Peyer's patch (tissue), 4 donors: ENCODE data around the gene NQO2. TPM values are rescaled to one million over a fixed set of nuclear protein-coding genes. Genes with fewer than 3 reads are reported as not detected.

ENCODE experiments used
- DNase-seq, 3 donors: peaks; one replicate each; pipeline ENCODE4 v3.0.0-alpha.2; 2017 to 2019
- H3K27ac ChIP-seq, 4 donors: fragments of 200-600 bp; sonication (generic); one replicate each; pipeline ENCODE4 v1.5.1; 2016 to 2019
- H3K27me3 ChIP-seq, 2 donors: fragments of 200-600 bp; sonication (generic); one replicate each; pipeline ENCODE4 v1.5.1; 2019
- H3K36me3 ChIP-seq, 3 donors: fragments of 200-600 bp; sonication (generic); one replicate each; pipeline ENCODE4 v1.5.1; 2016 to 2019
- H3K4me1 ChIP-seq, 4 donors: fragments of 200-600 bp; sonication (generic); one replicate each; pipeline ENCODE4 v1.5.1; 2016 to 2019
- H3K4me3 ChIP-seq, 4 donors: fragments of 200-600 bp; sonication (generic); 1 replicate in 3 of 4; 2 replicates in 1 of 4; pipeline ENCODE4 v1.5.1; 2016 to 2019; ENCODE audit warnings: mild to moderate bottlenecking in 1 of 4
- H3K9me3 ChIP-seq, 4 donors: fragments of 200-600 bp; sonication (generic); one replicate each; pipeline ENCODE4 v1.5.1; 2016 to 2019; ENCODE audit warnings: mild to moderate bottlenecking in 1 of 4
- POLR2A ChIP-seq, 2 donors: fragments of 450-650 bp; IDR thresholded peaks; one replicate each; pipeline ENCODE4 v1.5.1; 2017; ENCODE audit warnings: antibody characterized with exemption in 2 of 2, mild to moderate bottlenecking in 2 of 2, moderate library complexity in 2 of 2
- total RNA-seq, 4 donors: library from RNA; depleted of rRNA; stranded (reverse); fragments of >200 nt; gene quantifications; one replicate each; pipeline ENCODE4 v1.1.0, GENCODE V29; 2016
- TF ChIP-seq, protein P1 (sequence below), 6 experiments: fragments of 450-650 bp in 4 of 6; fragments of 200-600 bp in 2 of 6; sonication (generic) in 1 of 6; IDR thresholded peaks; one replicate each; pipeline ENCODE4 v1.5.1; 2017 to 2019; ENCODE audit warnings: antibody characterized with exemption in 6 of 6, mild to moderate bottlenecking in 3 of 6, moderate library complexity in 1 of 6

The NQO2 gene
- total RNA-seq, 4 donors from 2014 or later: 22.1 to 60.8 (median 29.3) TPM

DNA sequence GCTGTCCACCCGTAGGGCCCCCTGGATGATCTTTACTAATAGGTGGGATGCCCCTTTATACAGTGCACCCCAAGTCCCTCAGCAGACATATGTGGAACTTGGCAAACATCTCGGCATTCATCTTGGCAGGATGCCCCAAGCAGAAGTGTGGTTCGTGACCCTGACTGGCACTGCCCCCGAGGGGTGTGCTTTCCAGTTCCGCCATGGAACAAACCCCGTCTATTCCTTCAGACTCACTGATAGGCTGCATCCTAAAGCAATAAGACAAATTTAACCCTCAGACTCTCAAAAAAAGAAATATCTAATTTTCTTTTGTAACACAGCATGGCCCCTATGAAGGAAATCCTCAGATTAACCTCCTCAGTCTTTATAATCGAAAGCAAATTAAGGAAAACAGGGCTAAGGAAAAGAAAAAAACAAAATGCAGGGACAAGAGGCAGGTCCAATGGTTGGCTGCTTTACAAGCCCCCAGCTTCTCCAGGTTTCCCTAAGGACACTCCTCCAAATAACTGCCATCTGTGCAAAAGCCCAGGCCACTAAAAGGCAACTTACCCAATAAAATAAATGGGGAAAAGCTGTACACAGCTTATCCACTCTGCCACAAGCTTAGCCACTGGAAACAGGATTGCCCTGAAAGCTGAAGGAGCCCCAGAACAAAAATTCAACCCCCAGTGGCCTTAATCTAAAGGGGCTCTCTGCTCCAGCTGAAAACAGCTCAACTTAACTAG, 38.1 kb downstream of the NQO2 start:
- H3K4me3 ChIP-seq: no peak overlapping the region
- TF ChIP-seq, protein P1, sequence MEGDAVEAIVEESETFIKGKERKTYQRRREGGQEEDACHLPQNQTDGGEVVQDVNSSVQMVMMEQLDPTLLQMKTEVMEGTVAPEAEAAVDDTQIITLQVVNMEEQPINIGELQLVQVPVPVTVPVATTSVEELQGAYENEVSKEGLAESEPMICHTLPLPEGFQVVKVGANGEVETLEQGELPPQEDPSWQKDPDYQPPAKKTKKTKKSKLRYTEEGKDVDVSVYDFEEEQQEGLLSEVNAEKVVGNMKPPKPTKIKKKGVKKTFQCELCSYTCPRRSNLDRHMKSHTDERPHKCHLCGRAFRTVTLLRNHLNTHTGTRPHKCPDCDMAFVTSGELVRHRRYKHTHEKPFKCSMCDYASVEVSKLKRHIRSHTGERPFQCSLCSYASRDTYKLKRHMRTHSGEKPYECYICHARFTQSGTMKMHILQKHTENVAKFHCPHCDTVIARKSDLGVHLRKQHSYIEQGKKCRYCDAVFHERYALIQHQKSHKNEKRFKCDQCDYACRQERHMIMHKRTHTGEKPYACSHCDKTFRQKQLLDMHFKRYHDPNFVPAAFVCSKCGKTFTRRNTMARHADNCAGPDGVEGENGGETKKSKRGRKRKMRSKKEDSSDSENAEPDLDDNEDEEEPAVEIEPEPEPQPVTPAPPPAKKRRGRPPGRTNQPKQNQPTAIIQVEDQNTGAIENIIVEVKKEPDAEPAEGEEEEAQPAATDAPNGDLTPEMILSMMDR (IDR thresholded peaks at IDR 0.05): no peak
- TF ChIP-seq POLR2A (IDR thresholded peaks at IDR 0.05): no peak
- H3K27me3 ChIP-seq: no peaks in the 10 kb centered on the region
- no peaks in the 10 kb centered on the region for H3K9me3 ChIP-seq
- DNase-seq: no peak
- no peaks in the 10 kb centered on the region for H3K36me3 ChIP-seq
- H3K27ac ChIP-seq: no peak overlapping the region
- no peaks in the 10 kb centered on the region for H3K4me1 ChIP-seq

GRCh38 chr6:3039384-3039783, 39.7 kb downstream of the NQO2 start:
- Histone ChIP-seq H3K27ac (no peak overlapping the region), H3K27me3 (no peaks in the 10 kb centered on the region), H3K36me3 (no peaks in the 10 kb centered on the region), H3K4me1 (no peaks in the 10 kb centered on the region), H3K9me3 (no peaks in the 10 kb centered on the region), H3K4me3 (no peak overlapping the region)
- DNase-seq: no peak
- no peak for TF ChIP-seq POLR2A (IDR thresholded peaks at IDR 0.05)
- TF ChIP-seq, protein P1 (IDR thresholded peaks at IDR 0.05): no peak

DNA sequence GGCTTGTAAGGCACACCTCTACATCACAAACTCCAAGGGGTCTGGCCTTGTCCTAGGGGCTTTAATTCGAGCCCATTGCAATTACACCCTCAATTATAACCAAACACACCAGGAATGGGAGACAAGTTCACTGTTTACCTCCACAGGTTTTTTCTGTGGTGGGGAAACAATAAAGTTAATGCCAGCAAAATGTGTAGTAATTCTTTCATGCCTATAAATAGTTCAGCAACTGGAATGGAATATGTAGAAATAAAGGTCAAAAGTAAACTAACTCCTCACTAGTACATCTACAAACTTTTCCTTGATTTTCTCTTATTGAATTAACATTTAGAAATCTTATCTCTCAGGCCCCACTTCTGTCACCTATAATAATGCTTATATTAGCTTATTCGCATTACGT, 41.5 kb downstream of the NQO2 start:
- no peak overlapping the region for H3K27ac ChIP-seq
- no peaks in the 10 kb centered on the region for H3K27me3 ChIP-seq
- no peak overlapping the region for H3K4me3 ChIP-seq
- H3K36me3 ChIP-seq: no peaks in the 10 kb centered on the region
- DNase-seq: no peak
- no peaks in the 10 kb centered on the region for H3K4me1 ChIP-seq
- no peaks in the 10 kb centered on the region for H3K9me3 ChIP-seq
- TF ChIP-seq POLR2A (IDR thresholded peaks at IDR 0.05): no peak
- TF ChIP-seq, protein P1 (IDR thresholded peaks at IDR 0.05): no peak

GRCh38 chr6:3041606-3042005, 41.9 kb downstream of the NQO2 start:
- Histone ChIP-seq H3K4me3 (no peak overlapping the region), H3K36me3 (no peaks in the 10 kb centered on the region), H3K27me3 (no peaks in the 10 kb centered on the region), H3K4me1 (no peaks in the 10 kb centered on the region), H3K27ac (no peak overlapping the region), H3K9me3 (no peaks in the 10 kb centered on the region)
- TF ChIP-seq, protein P1 (IDR thresholded peaks at IDR 0.05): no peak
- TF ChIP-seq POLR2A (IDR thresholded peaks at IDR 0.05): no peak
- DNase-seq: no peak

GRCh38 chr6:3045369-3045768, 45.7 kb downstream of the NQO2 start:
- TF ChIP-seq, protein P1 (IDR thresholded peaks at IDR 0.05): no peak
- TF ChIP-seq POLR2A (IDR thresholded peaks at IDR 0.05): no peak
- no peak for DNase-seq
- H3K4me1 ChIP-seq: no peaks in the 10 kb centered on the region

More at GRCh38 chr6:3045369-3045768, 45.7 kb downstream of the NQO2 start:
- Histone ChIP-seq H3K27me3 (no peaks in the 10 kb centered on the region), H3K36me3 (no peaks in the 10 kb centered on the region), H3K27ac (no peak overlapping the region), H3K9me3 (no peaks in the 10 kb centered on the region), H3K4me3 (no peak overlapping the region)
